Lung (tissue), 12 donors: ENCODE results near the gene KDM6A. TPM values are rescaled to one million over a fixed set of nuclear protein-coding genes. Genes with fewer than 3 reads are reported as not detected.

ENCODE experiments used
- ATAC-seq: fragments of 200-7000 bp; cut with Tn5 transposase; one replicate; pipeline ENCODE4 v1.9.1; 2020; ENCODE audit warnings: moderate number of reproducible peaks; ENCODE audit not compliant: insufficient read depth, low FRiP score
- DNase-seq, 3 donors: peaks; one replicate each; pipeline ENCODE4 v3.0.0-alpha.2; 2013 to 2017
- H3K27ac ChIP-seq, 2 donors: one replicate each; pipeline ENCODE4 v1.5.1; 2013; ENCODE audit warnings: mild to moderate bottlenecking in 2 of 2, moderate library complexity in 2 of 2, control low read depth in 1 of 2, inconsistent platforms in 1 of 2, low read depth in 1 of 2, low read length in 1 of 2
- H3K27me3 ChIP-seq, 3 donors: one replicate each; pipeline ENCODE4 v1.5.1; 2013; ENCODE audit warnings: low read length in 2 of 3; ENCODE audit not compliant: control insufficient read depth in 3 of 3, insufficient read depth in 3 of 3
- H3K36me3 ChIP-seq, 4 donors: one replicate each; pipeline ENCODE4 v1.5.1; 2013; ENCODE audit warnings: low read length in 4 of 4, mild to moderate bottlenecking in 1 of 4, moderate library complexity in 1 of 4; ENCODE audit not compliant: control insufficient read depth in 4 of 4, insufficient read depth in 4 of 4
- H3K4me1 ChIP-seq, 5 donors: one replicate each; pipeline ENCODE4 v1.5.1; 2013; ENCODE audit warnings: low read length in 5 of 5, mild to moderate bottlenecking in 2 of 5, moderate library complexity in 1 of 5; ENCODE audit not compliant: control insufficient read depth in 5 of 5, insufficient read depth in 5 of 5
- H3K4me3 ChIP-seq: one replicate; pipeline ENCODE4 v1.5.1; 2013; ENCODE audit warnings: mild to moderate bottlenecking, control low read depth, moderate library complexity
- H3K9ac ChIP-seq, 2 donors: one replicate each; pipeline ENCODE4 v1.5.1; 2013; ENCODE audit warnings: low read length in 2 of 2, control low read depth in 1 of 2; ENCODE audit not compliant: insufficient read depth in 1 of 2
- H3K9me3 ChIP-seq, 4 donors: one replicate each; pipeline ENCODE4 v1.5.1; 2013; ENCODE audit warnings: low read length in 3 of 4, mild to moderate bottlenecking in 1 of 4, moderate library complexity in 1 of 4; ENCODE audit not compliant: control insufficient read depth in 4 of 4, insufficient read depth in 3 of 4
- WGBS, 2 donors: extraction: QIAGEN DNeasy Blood & Tissue Kit; methylation state at CpG; one replicate each; pipeline ENCODE4 v1.1.7; 2013; 5-methylcytosine and 5-hydroxymethylcytosine counted together
- polyA plus RNA-seq, 2 donors: library from polyadenylated mRNA; stranded (reverse); fragments of 200-250 nt; gene quantifications; one replicate each; pipeline ENCODE4 v1.2.1, GENCODE V29; 2013
- total RNA-seq, 2 donors: library from RNA; depleted of rRNA in 1 of 2; stranded (reverse); fragments of >200 nt in 1 of 2; gene quantifications; one replicate each; pipeline ENCODE4 v1.2.1, GENCODE V29; 2014 to 2021
- TF ChIP-seq, protein P1 (sequence below): IDR thresholded peaks from 2 replicates; pipeline ENCODE4 v1.5.1; 2012; ENCODE audit warnings: mild to moderate bottlenecking; ENCODE audit errors: control extremely low read depth, extremely low read depth
- donor health status: control.
- donor health status: control.
- donor health status: Bipolar disorder and iron deficiency.
- donor health status: healthy.
- donor health status: DM: yes; HTN: yes; CAD: no.

Gene KDM6A
- total and polyA plus RNA-seq, 4 donors: 7.6 to 141 (median 23.5) TPM

DNA sequence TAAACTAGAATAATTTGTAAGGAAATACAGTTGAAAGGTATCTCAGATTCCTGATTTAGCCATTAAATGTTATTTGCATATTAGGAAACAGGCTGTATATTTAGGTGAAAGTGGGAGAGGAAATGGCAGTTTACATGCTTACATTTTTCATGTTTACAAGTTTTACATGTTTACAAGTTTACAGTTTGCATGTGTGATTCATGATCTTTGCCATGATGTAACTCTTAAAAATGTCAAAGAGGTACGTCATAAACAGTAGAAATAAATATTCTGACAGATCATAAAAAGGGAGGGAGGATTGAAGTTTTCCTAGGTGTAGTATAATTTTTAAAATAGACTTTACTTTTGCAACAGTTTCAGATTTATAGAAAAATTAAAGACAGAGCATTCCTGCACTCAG is 45.7 kb downstream of the KDM6A start:
- no peaks in the 10 kb centered on the region for H3K27me3 ChIP-seq
- H3K4me1 ChIP-seq: peaks cover 1 to 17% (median 11%) of the 10 kb centered on the region in 5 donors
- no peaks in the 10 kb centered on the region for H3K9me3 ChIP-seq
- 47 to 63% methylated on average over 1 of the region's 1 CpG for WGBS, 2 donors
- H3K27ac ChIP-seq: no peak overlapping the region
- TF ChIP-seq, protein P1, sequence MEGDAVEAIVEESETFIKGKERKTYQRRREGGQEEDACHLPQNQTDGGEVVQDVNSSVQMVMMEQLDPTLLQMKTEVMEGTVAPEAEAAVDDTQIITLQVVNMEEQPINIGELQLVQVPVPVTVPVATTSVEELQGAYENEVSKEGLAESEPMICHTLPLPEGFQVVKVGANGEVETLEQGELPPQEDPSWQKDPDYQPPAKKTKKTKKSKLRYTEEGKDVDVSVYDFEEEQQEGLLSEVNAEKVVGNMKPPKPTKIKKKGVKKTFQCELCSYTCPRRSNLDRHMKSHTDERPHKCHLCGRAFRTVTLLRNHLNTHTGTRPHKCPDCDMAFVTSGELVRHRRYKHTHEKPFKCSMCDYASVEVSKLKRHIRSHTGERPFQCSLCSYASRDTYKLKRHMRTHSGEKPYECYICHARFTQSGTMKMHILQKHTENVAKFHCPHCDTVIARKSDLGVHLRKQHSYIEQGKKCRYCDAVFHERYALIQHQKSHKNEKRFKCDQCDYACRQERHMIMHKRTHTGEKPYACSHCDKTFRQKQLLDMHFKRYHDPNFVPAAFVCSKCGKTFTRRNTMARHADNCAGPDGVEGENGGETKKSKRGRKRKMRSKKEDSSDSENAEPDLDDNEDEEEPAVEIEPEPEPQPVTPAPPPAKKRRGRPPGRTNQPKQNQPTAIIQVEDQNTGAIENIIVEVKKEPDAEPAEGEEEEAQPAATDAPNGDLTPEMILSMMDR: no peak
- H3K36me3 ChIP-seq: no peaks in the 10 kb centered on the region
- ATAC-seq: no peak
- H3K9ac ChIP-seq: no peak overlapping the region
- no peak overlapping the region for H3K4me3 ChIP-seq
- no peak for DNase-seq

DNA sequence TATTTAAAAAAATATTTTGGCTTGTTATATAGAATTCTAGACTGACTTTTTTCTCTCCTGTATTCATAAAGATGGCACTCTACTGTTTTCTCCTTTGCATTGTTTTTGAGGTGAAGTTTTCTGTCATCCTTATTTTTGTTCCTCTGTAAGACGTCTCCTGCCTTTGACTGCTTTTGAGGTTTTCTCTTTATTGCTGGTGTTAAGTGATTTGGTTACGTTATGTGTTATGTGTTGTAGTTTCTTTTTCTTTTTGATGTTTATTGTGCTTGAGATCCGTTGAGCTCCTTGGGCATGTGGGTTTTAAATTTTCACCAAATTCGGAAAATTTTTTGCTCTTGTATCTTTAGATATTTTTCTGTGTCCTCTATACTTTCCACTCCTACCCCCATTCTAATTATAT is 50.0 kb downstream of the KDM6A start:
- no peaks in the 10 kb centered on the region for H3K9me3 ChIP-seq
- no peak overlapping the region for H3K4me3 ChIP-seq
- TF ChIP-seq, protein P1: no peak
- ATAC-seq: no peak
- DNase-seq: no peak
- H3K4me1 ChIP-seq: peaks cover 0 to 2% (median 0%) of the 10 kb centered on the region in 5 donors
- no peak overlapping the region for H3K9ac ChIP-seq
- no peak overlapping the region for H3K27ac ChIP-seq
- no peaks in the 10 kb centered on the region for H3K27me3 ChIP-seq
- H3K36me3 ChIP-seq: no peaks in the 10 kb centered on the region
- 62 to 83% methylated on average over 4 of the region's 4 CpGs for WGBS, 2 donors

DNA sequence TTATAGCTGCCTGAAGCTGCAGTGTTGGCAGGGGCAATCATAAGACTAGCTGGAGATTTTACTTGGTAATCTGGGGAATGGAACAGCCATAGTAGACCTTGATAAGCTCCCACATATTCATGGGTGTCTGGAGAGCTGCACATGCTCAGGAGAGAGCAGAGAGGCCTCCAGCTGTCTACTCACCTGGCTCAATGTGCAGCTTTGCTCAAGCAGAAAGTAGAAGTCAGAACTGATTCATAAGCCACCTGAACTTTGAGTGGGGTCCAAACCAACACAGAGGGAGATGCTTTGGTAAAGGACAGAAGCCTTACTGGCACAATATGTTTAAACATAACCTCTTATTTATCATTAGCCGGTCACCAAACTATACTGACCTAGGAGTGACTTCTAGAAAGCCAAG is 54.4 kb downstream of the KDM6A start:
- Histone ChIP-seq H3K27me3 (no peaks in the 10 kb centered on the region), H3K9ac (no peak overlapping the region), H3K36me3 (no peaks in the 10 kb centered on the region), H3K9me3 (peaks cover 0 to 3% (median 0%) of the 10 kb centered on the region in 4 donors), H3K4me1 (peaks cover 0 to 1% (median 0%) of the 10 kb centered on the region in 5 donors), H3K4me3 (no peak overlapping the region), H3K27ac (no peak overlapping the region)
- DNase-seq (no peak), ATAC-seq (no peak)
- WGBS, 2 donors: 86 to 89% methylated on average over 1 of the region's 1 CpG
- TF ChIP-seq, protein P1: no peak

DNA sequence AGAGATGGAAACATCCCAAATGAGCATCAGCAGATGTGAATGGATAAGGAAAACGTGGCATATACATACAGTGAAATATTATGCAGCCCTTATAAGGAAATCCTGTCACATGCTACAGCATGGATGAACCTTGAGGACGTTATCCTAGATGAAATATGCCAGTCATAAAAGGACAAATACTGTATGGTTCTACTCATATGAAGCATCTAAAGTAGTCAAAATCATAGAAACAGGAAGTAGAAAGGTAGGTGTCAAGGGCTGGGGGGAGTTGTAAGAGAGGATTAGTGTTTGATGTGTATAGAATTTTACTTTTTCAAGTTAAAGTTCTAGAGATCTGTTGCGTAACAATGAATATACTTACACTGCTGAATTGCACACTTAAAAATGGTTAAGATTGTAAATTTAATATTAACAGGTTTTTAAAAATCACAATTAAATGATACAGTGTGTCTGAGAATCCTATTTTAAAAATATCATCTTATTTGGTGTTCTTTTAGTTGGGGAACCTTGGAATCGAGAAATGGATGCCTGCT is 58.5 kb downstream of the KDM6A start:
- Histone ChIP-seq H3K27ac (no peak overlapping the region), H3K9me3 (peaks cover 0 to 3% (median 0%) of the 10 kb centered on the region in 4 donors), H3K4me3 (no peak overlapping the region), H3K9ac (no peak overlapping the region), H3K4me1 (peaks cover 0 to 2% (median 2%) of the 10 kb centered on the region in 5 donors), H3K27me3 (no peaks in the 10 kb centered on the region), H3K36me3 (no peaks in the 10 kb centered on the region)
- no peak for ATAC-seq
- 73 to 85% methylated on average over 4 of the region's 4 CpGs for WGBS, 2 donors
- TF ChIP-seq, protein P1: no peak
- no peak for DNase-seq
